ENCODE data around the gene DRC7. TPM values are rescaled to one million over a fixed set of nuclear protein-coding genes. Genes with fewer than 3 reads are reported as not detected.

The DRC7 gene
- total and polyA plus RNA-seq, 10 of the 15 experiments (the other 5 are each of a cell fraction or from before 2014, with no cell fraction given): 0.06 to 0.49 (median 0.14) TPM; not detected in 4

DNA sequence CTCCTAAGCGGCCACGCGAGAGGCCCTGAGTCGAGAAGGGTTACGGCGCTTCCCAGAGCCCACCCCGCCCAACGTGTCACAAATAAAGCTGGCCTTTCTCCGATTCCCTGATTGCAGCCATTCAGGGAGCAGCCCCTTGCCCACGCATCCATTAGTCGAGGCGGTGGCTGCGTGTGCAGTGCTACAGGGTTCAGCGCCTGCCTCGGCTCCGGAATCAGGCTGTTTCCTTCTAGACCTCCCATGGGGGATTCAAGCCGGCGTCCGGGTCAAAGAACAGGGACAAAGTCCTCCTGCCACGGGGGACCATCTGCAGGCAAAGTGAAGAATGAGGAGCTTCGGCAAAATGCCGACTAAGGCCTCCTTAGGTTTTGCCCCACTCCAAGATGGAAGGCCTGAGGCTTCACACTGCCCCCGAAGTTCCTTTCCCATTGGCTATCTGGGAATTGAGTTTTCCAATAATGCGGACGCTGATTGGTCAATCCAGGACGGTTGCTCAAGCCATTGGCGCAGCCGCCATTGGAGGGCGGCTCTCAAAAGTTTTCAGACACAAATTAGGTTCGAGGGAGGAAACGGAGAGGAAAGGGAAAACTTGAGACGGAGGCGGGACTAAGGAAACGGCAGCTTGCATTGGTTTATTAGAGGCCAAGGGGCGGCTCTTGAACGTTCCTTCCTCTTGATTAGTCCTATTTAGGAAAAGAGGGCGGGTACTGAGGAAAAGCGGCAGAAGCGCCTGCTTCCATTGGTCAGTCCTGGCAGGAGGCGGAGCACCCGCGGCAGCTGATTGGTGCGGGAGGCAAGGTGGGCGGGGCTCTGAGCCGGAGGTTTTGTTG, 40.5 kb downstream of the DRC7 start (continued):
- TF ChIP-seq, protein P1, sequence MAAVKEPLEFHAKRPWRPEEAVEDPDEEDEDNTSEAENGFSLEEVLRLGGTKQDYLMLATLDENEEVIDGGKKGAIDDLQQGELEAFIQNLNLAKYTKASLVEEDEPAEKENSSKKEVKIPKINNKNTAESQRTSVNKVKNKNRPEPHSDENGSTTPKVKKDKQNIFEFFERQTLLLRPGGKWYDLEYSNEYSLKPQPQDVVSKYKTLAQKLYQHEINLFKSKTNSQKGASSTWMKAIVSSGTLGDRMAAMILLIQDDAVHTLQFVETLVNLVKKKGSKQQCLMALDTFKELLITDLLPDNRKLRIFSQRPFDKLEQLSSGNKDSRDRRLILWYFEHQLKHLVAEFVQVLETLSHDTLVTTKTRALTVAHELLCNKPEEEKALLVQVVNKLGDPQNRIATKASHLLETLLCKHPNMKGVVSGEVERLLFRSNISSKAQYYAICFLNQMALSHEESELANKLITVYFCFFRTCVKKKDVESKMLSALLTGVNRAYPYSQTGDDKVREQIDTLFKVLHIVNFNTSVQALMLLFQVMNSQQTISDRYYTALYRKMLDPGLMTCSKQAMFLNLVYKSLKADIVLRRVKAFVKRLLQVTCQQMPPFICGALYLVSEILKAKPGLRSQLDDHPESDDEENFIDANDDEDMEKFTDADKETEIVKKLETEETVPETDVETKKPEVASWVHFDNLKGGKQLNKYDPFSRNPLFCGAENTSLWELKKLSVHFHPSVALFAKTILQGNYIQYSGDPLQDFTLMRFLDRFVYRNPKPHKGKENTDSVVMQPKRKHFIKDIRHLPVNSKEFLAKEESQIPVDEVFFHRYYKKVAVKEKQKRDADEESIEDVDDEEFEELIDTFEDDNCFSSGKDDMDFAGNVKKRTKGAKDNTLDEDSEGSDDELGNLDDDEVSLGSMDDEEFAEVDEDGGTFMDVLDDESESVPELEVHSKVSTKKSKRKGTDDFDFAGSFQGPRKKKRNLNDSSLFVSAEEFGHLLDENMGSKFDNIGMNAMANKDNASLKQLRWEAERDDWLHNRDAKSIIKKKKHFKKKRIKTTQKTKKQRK (IDR thresholded peaks at IDR 0.05; ENCODE audit: low read depth, low read length): peak; percentile 90
- peak; percentile 46; the same call in 1 of the 2 replicates for TF ChIP-seq MTA2 (IDR thresholded peaks at IDR 0.05; ENCODE audit: low read depth)
- peak; percentile 92 for TF ChIP-seq KLF5 (IDR thresholded peaks at IDR 0.05; ENCODE audit: partially characterized antibody)
- peak; percentile 67 for TF ChIP-seq RELA (IDR thresholded peaks at IDR 0.05; ENCODE audit: borderline replicate concordance, partially characterized antibody)
- 0 out of 2 replicates have a peak, but pooled peaks have one; percentile 14 for TF ChIP-seq SMARCA5 (IDR thresholded peaks at IDR 0.05)
- TF ChIP-seq SIN3A (IDR thresholded peaks at IDR 0.05; ENCODE audit: low read depth, low read length): 0 out of 2 replicates have a peak, but pooled peaks have one; percentile 44
- TF ChIP-seq POU2F2 (IDR thresholded peaks at IDR 0.05; ENCODE audit: borderline replicate concordance, low read depth, low read length): 0 out of 3 replicates have a peak, but pooled peaks have one; percentile 62
- TF ChIP-seq POLR2A (IDR thresholded peaks at IDR 0.05; ENCODE audit: low read depth, low read length): peak; percentile 75
- peak; percentile 85 for TF ChIP-seq SIX5 (IDR thresholded peaks at IDR 0.05; ENCODE audit: low read depth, low read length, severe bottlenecking)
- TF ChIP-seq RFX5 (IDR thresholded peaks at IDR 0.05; ENCODE audit: low read depth, low read length): peak; percentile 42
- TF ChIP-seq GABPA (IDR thresholded peaks at IDR 0.05; ENCODE audit: low read depth): peak; percentile 88
